T1000 (cell line): ENCODE measurements around the gene CAPN3.

ENCODE experiments used
- DNase-seq: peaks from one replicate; lab custom pipeline; 2025; ENCODE audit warnings: mixed read lengths; lab: John Stamatoyannopoulos, UW

The CAPN3 gene

DNA sequence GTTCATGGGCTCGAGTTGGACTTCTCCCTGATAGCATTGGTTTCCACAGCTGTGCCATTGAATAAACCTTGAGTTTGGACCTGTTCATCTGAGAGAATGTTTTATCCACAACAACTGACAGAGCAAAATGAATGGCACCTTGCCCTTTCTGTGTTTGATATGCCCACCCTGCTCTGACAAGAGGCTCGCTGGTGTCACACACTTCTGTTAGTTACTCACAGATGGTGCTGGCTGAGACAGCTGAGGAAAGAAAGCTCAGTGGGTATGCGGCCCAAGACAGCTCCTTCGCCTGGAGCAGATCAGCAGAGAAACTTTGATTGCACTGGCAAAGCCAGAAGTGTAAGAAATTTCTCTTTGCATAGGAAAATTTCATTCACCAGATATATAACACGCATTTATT is 2.5 kb upstream of the CAPN3 start:
- no peak for DNase-seq

DNA sequence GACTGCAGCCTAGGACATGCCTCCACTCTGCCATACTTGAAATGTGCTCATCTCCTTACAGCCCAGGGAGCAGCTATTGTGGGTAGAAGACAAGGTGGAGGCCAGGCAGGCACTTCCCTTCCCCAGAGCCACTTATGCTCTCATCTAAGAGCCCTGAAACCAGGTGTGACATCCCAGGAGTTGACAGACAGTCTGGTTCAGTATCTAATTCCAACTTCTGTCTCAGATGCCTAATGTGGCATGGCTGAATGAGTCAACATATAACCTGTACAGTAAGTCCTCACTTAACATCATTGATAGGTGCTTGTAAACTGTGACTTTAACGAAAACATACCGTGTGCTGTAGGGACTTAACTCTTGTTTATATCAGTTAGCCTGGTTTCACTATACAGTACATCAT is 1.2 kb upstream of the CAPN3 start:
- DNase-seq: no peak

DNA sequence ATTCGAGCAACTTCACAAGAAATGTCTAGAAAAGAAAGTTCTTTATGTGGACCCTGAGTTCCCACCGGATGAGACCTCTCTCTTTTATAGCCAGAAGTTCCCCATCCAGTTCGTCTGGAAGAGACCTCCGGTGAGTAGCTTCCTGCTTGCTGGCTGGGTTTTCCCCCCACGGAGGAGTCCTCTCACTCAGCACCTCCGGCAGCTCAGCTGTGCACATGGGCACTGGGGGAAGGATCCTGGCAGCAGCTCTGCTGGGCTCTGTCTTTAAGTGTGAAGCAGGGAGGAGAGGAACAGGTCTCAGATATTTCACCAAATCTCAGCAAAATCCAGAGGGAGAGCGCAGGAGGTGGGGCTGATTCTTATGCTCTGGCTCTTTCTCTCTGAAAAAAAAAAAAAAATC is 684 bp downstream of the CAPN3 start:
- DNase-seq: no peak

DNA sequence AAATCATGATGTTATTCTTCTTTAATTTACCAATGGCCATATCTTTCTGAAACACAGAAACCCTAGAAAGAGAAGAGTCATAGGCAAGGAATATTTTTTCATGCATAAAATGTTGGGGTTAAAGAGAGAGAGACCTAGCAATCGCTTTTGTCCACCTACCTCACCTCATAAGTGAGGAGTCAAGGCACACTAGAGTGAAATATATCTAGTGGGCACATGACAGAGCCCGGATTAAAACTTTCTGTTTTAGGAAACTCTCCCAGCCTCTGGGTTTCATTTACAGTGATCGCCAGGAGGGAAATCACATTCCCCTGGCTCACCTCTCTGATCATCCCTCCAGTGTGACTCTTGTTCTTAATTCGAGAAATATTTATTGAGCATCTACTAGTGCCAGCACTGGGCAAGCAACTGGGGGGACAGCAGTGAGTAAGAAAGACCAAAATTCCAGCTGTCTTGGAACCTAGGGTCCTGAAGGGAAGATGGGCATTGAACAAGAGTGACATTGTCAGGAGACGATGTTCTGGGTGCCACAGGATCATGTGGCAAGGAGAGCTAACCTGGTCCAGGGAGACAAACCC is 1.3 kb downstream of the CAPN3 start:
- DNase-seq: no peak

DNA sequence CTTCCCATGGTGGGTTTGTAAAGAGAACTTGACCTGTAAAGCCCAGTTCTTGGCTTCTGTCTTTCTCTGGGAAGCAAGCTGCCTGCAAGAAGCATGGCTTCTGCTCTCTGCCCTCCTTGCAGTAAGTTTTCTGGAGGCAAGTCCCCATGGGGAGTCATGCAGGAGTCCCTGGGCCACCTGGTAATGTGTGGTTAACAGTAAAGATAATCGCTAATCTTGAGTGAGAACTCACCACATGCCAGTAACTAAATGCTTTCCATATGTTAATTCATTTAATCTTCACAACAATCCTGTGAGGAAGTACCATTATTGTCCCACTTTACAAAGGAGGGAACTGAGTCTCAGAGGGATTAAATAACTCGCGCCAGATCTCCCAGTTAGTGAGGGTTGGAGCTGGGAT is 4.2 kb downstream of the CAPN3 start:
- DNase-seq: no peak

DNA sequence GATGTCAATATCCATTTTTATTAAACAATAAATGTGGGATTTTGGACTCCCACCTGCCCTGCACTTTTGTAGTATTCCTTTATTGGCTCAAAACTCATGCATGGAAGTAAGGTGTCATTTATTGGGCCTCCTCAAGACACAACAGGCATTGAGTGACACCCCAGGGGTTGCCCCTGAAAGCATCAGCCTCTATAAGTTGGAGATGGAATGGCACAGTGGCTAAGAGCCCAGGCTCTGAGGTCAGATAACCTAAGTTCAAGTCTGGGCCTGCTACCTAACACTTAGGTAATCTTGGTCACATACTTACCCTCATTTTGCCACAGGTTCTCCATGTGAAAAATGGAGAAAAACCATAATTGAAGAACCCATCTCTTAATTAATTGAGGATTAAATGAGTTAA is 4.6 kb downstream of the CAPN3 start:
- DNase-seq: no peak

DNA sequence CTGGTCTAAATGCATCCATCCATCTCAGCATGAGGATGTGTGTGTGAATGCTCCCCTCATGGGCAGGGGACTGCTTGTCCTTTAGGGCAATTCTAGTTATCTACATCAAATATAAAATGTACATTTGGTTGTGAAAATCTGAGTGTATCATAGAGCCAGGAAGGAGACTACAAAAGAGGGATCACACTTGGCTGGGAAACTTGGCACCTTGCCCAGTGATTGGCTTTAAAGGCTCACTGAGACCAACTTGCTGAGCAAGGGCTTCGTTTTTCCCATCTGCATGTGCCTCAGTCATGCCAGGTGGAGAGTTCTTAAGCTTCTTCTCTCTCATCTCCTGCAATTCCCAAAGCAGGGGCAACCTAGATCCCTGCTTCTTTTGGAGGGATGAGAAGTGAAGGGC is 5.2 kb downstream of the CAPN3 start:
- no peak for DNase-seq

DNA sequence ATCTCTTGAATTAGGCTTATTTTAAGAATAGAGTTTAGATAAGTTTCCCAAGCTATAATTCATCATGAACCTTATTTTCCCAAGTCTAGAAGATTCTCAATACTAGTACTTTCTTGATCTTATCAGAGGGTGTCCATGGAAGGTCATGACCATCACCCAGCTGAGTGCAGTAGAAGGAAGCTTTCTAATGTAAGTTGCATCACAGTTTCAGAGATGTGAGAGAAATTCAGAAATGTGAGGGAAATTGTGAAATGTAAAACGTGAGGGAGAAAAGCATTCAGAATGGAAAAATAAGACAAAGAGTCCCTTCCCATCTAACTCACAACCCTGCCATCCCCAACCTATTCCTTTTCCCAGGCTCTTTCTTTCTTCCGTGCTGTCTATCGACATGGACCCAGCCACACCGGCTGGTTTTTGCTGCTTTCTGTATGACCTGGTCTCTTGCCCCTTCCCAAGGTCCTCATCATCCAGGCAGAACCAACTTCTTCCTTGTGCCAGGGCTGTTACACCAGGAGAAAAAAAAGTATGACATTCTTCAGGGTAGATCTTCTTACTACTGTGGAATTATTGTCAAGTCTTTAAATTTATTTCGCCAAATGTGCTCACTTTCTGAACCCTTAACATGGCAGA is 6.7 kb downstream of the CAPN3 start:
- DNase-seq: no peak

DNA sequence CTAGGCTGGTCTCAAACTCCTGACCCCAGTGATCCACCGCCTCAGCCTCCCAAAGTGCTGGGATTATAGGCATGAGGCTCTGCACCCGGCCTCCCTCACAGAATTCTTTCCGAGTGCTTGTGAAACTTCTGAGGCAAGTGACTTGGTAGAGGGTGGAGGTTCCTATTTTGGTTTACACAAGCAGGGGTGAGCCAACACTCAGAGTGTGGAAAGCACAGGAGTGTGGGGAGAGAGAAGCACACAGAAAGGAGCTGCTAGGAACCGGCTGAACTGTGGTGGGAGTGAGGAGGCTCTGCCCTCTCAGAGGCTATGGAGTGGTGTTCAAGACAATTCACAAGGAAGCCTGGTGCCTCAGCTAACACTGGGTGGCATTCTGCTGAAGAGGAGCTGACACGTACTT is 7.7 kb downstream of the CAPN3 start:
- no peak for DNase-seq

DNA sequence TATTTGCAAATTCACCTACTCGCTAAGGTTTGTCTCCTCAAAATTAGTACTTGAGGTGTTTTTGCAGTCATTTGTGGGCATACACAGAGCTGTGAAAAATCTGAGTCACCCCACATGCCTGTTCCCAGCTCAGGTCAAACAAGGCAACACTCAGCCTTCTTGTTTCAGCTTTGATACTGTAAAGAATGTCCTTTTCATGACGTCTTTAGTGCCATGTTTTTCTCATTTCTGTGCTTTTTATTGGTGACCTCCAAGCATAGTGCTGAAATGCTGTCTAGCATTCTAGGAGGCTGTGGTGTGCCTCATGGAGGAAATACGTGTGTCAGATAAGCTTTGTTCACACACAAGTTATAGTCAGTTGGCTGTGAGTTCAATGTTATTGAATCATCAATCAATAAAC is 8.8 kb downstream of the CAPN3 start:
- DNase-seq: no peak

DNA sequence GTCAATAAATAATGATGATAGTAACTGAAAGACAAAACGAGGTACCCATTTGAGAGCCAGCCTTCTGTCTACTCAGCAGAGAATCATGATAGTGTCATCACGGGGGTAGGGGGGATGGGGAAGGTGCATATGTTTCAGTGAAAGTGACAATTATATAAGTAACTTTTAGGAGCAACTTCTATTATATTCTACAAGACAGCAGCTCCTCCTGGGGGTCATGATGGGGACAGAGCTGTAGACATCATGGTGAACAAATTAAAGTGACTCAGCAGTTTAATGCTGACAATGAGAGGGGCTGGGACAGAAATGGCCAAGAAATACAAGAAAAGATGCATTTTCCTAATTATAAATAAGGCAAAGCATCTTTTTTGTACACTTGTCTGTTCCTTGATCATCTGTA is 11.8 kb downstream of the CAPN3 start:
- DNase-seq: no peak

DNA sequence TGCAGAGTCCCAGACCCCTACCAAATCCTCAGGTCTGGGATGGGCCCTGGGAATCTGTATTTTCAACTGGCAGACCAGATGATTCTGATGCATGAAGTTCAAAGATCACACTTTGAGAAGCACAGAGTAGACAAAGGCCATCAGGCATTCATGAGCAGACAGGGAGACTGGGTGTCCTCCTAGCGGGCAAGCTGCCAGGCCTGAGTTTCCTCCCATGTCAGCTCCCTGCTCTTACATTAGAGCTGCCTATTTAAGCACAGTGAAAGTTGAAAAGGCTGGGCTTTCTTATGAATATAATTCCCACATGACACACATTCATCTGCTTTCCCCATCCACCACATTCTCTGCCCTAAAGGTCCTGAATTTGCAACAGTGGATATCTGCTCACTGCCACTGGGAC is 14.0 kb downstream of the CAPN3 start:
- no peak for DNase-seq

DNA sequence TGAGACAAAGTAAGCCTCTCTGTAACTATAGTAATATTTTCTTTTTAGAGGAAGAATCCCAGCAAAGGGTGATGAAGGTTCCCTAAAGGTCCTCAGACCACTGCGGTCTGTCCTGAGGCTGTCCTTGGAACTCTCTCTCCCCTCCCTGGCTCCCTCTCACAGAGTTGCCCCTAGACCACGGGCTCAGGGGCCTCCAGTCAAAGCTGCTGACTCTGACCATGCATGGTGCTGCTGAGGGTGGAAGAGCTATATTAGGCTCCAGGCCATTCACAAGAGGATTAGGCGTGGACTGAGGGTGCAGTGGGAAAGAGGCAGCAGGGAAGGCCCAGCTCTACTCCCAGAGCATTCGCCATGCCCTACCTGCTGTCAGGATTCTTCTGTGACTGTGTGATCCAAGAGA is 14.6 kb downstream of the CAPN3 start:
- no peak for DNase-seq

DNA sequence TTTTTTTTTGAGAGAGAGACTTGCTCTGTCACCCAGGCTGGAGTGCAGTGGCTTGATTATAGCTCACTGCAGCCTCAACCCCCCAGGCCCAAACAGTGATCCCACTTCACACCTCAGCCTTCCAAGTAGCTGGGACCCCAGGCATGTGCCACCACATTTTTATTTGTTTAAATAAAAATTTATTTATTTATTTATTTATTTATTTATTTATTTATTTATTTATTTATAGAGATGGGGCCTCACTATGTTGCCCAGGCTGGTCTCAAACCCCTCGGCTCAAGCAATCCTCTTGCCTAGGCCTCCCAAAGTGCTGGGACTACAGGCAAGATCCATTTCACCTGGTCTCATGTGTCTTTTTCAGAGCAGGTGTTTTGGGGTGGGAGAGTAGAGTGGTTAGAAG is 15.5 kb downstream of the CAPN3 start:
- DNase-seq: no peak

DNA sequence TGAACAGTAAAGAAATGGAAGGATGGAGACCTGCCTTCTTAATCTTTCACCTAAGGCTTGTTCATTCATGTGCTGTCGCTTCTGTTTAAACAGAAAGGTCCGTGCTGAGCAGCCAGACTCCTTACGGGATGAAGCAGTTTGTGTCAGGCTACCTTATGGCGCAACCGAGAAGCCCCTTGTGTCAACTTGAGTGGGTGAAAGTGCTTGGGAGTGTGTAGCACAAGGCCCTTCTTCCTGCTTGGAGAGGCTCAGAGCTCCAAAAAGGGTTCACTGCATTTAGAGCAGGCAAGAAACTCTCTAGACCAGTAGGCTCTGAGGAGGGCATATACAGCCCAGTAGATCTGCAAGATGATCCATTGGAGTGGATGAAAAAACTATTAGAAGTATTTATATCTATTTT is 16.0 kb downstream of the CAPN3 start:
- DNase-seq: no peak

DNA sequence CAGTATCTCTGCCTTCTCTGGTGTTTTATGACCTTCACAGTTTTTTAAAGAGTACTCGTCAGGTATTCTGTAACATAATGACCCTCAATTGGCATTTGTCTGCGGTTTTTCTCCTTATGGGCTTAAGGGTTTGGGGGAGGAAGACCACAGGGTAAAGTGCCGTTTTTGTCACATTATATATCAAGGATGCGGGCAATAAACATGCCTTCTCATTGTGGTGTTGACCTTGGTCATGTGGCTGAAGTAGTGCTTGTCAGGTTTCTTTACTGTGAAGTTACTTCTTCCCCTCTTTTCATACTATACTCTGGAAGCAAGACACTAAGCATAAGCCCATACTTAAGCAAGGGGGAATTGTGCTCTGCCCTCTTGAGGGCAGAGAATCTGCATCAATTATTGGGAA is 16.6 kb downstream of the CAPN3 start:
- DNase-seq: no peak

DNA sequence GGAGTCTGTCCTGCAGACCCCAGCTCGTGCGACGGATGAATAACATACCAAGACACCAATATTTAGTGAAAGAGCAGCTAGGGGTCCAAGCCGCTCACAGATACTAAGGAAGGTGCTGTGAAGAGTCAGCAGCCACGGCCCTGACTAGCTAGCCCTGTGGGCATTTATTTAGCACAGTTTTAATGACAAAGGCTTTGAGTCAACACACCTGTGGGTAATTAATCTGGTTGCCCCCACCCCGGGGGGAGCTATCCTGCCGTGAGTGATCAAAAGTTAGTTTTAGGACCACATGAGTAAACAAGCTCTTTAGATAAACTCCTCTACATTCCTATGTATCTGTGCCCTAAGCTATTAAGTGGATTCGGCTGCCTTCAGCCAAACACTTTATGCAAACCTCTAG is 18.7 kb downstream of the CAPN3 start:
- no peak for DNase-seq

DNA sequence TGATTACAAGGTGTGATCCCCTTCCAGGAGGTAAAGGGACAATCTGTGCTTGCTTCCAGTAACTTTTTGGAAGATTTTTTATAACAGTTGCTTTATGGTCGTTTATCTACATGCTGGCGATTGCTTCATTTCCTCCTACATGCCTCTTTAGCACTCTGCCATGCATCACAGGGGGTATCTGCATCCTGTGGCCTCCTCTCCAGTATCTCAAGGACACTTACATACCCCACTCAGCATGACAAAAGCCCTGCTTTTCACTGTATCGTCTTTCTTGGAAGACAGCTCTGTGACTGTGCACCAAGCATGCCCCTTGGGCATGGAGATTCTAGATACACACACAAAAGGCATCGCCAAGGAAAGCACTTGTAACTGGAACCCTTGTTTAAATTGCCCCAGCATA is 25.3 kb downstream of the CAPN3 start:
- DNase-seq: no peak

DNA sequence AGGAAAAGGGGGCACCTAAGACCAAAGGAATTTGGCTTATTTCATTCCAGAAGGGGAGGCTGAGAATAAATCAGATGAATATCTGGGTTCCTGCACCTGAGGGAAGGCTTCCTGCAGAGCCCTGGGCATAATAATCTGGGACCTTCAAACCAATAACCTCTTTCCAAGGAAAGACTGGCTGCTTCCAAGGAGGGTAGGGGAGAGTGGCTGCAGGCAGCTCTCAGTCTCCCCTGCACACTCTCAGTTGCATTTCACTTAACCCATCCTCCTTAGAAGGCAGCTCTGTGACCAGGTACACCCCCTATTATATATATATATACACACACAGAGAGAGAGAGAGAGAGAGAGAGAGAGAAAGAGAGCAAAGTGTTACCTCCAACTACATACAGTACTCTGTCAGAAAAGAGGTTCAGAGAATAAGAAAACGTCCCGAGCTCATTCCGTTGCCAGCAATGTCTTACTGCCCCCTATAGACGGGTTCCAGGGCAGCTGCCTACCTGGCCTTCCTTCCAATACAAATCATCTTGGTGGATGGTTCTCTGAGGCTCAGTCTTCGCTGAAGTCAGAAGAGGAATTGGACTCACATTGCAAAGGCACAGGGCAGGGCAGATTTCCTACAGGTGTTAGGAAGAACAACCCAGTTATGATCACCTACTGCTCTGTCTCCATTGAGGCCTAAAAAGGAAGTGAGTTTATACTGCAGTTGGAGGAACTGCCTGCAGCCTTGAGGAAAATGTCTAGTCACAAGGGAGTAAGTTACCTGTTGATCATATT is 26.1 kb downstream of the CAPN3 start:
- DNase-seq: no peak

DNA sequence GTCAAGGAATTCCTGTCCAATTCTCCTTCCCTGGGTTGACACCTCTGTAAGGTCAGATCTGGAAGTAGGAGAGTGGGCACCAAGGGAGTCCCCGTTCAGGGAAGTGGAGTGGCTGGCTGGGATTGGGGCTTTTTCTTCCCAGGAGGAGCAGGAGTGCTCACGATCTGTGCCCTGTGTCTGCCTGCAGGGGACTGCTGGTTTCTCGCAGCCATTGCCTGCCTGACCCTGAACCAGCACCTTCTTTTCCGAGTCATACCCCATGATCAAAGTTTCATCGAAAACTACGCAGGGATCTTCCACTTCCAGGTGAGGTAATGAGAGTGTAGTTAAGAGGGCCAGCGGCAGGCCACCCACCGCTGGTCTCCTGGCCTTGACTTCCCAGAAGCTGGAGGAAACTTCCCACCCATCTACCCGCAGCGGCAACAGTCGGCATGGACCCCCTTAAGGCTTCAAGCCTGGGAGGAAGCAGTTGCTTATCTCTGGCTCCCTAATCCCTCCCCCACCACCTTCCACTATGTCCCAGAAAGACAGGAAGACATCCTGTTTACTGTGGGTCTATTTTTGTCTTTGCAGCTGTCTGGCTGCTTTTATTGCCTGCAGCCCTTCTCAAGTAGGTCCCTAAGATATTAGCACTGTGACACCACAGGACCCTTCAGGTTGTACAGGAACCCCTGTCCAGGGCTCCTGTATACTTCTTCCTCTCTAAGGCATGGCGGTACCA is 26.8 kb downstream of the CAPN3 start:
- DNase-seq: no peak

DNA sequence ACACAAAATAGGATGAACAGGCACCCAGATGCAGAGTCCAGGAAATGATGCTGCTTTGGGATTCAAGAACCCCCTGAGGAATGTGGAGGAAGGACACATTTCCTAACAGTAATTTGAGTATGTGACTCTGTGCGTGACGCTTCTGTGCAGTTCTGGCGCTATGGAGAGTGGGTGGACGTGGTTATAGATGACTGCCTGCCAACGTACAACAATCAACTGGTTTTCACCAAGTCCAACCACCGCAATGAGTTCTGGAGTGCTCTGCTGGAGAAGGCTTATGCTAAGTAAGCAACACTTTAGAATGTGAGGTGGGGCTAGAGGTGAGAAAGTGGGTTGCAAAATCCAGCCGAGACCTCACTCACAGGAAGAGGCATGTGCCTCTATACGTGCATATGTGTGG is 28.3 kb downstream of the CAPN3 start:
- no peak for DNase-seq

DNA sequence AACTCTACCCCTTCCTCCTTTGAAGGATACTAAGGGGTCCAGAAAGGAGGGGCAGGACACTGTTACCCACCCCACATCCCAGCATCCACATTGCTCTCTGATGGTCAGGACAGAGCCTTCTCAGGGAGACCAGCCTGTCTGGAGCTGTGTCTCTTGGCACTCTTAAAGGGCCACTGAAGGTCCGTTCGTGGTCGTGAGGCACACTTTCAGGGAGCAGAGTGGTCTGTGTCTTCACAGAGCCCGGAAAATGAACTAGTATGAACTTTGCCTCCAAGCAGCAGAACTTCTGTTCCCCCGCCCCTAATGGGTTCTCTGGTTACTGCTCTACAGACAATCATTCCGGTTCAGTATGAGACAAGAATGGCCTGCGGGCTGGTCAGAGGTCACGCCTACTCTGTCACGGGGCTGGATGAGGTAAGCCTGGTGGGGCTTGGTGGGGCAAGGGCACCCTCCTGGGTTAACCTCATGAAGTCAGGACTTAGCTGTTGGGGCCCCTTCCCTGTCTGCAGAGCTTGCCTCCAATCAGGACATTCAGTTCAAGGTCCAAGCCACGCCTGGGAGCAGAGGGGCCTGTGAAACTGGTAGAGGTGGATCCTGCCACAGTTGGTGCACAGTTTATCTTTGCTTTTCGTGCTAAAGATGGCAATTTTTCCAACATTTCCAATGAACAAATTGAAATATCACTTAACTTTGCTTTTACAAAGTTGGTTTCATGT is 33.2 kb downstream of the CAPN3 start:
- DNase-seq: no peak
